Measurements from ENCODE around the gene NHERF1.

GRCh38 chr17:74757502-74757901, 9.1 kb downstream of the NHERF1 start:
- TF ChIP-seq CTCF (IDR thresholded peaks at IDR 0.05): no peak
- no peak for TF ChIP-seq POLR2A (IDR thresholded peaks at IDR 0.05)
